ENCODE measurements around the gene ALDH8A1.
"Not testable (repeated sequence)": the region's sequence is repeated elsewhere in the genome, so short reads cannot be mapped to it uniquely, and the experiment has no call there.

Gene ALDH8A1

GRCh38 chr6:134908906-134909516 is 40.9 kb downstream of the ALDH8A1 start:
- no peak for DNase-seq

- DNase-seq = not testable (repeated sequence)
These were observed 45.2 kb downstream of the ALDH8A1 start for GRCh38 chr6:134904731-134905130.

- DNase-seq = no peak
These were observed 46.5 kb downstream of the ALDH8A1 start for GRCh38 chr6:134903448-134903847.

DNA sequence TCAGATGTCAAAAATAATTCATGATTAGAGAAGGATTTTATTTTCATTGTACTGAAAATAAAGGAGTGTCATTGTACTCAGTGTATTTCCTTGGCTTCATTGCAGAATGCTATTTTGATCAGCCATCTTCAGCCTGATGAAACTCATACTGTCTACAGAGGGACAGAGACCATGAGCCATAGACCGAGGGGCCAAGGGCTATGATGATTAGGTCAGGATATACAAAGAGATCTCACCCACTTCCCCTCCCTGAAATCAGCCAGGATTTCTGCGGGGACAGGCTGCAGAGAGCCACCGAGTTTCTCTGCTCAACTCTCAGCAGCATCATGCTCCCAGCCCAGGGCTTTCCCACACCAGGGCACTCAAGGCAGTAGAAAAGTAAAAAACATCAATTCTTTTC is 47.0 kb downstream of the ALDH8A1 start:
- DNase-seq = no peak

DNA sequence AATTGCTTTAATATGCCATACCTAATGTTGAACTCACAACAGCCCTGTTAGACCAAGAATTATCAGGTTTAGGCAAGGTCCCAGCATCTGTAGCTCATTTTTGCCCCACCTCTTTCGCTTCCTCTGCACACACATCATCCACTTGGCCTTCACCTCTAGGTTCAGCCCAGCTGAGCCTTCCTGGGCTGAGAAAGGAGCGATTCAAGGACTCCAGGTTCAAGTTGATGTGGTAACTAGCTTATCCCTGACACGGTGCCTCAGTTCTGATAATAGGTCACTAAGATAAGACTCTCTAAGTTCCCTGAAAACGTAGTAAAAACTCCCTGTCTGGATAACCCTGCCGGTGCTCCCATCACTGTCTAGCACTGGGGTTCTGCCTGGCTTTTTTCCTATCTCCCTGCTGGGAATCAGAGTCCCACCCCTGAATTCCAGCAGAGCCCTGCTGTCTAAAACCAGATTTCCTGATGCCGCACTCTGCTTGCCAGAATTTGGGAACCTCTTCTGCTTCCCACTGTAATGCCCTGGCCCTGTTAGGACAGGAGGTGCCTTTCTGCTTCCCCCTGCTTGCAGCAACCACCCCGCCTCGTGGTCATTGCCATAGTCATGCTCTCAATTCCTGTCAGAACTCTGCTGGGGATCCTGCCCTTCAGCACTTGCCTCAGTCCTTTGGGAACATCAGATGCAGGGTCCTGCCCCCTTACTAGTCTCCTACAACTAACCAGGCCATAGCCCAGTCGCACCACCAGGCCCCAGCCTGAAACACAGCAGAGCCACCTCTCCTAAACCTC is 47.6 kb downstream of the ALDH8A1 start:
- DNase-seq = no peak

GRCh38 chr6:134898575-134898974 is 51.3 kb downstream of the ALDH8A1 start:
- no peak for DNase-seq

GRCh38 chr6:134898166-134898565 is 51.7 kb downstream of the ALDH8A1 start:
- not testable (repeated sequence) for DNase-seq

- no peak for DNase-seq
These were observed 53.0 kb downstream of the ALDH8A1 start for GRCh38 chr6:134896910-134897309.

DNA sequence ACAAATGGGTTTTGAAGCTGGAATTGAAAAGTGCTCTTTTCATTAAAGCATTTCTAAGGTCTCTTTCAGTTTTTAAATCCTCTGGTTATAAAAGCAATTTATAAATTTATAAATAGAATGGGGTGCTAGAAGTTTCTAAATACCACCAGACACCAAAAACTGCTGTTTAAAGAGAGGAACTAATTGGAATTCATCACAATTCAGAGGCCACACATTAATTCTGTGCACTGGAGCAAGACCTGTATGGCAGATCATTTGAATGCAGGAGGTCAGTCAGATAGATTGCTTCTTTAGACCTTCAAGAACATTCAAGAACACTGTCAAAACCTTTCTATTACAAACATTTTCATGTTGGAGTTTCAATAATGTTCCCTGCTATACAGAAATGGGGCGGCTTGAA is 55.1 kb downstream of the ALDH8A1 start:
- no peak for DNase-seq

DNA sequence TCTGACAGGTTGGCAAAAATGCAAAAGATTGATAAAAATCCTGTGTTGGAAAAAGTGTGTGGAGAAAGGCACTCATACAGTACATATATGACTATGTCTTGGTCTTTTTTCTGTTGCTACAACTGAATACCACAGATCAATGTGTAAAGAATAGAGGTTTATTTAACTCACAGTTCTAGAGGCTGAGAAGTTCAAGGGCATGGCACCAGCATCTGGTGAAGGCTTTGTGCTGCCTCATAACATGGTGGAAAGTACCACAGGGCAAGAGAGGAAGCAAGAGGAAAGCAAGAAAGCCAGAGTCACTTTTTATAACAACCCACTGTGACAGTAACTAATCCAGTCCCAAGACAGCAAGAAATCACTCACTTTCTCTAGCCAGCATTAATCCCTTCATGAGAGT is 57.5 kb downstream of the ALDH8A1 start:
- DNase-seq = no peak

DNA sequence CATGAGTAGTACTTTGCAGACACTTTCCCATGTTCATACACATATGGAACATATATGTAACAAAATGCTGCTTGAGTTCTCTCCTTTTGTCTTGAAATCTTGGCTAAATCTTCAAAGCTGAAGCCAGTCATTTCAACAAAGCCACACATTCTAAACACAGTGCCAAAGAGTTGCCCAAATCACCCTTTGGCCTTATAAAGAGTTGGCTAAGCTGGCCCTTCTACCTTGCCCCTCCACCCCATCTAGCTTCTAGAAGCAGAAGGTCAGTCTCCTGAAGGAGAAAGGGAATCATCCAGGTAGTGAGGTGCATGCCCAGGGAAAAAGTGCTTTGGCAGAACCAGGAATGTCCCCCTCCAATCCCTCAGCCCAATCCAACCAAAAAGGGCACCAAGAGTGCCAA is 58.3 kb downstream of the ALDH8A1 start:
- no peak for DNase-seq

GRCh38 chr6:134888316-134888715 is 61.6 kb downstream of the ALDH8A1 start:
- no peak for DNase-seq

- no peak for DNase-seq
These were observed 65.1 kb downstream of the ALDH8A1 start for GRCh38 chr6:134884752-134885151.

GRCh38 chr6:134883314-134883713 is 66.6 kb downstream of the ALDH8A1 start:
- no peak for DNase-seq

DNA sequence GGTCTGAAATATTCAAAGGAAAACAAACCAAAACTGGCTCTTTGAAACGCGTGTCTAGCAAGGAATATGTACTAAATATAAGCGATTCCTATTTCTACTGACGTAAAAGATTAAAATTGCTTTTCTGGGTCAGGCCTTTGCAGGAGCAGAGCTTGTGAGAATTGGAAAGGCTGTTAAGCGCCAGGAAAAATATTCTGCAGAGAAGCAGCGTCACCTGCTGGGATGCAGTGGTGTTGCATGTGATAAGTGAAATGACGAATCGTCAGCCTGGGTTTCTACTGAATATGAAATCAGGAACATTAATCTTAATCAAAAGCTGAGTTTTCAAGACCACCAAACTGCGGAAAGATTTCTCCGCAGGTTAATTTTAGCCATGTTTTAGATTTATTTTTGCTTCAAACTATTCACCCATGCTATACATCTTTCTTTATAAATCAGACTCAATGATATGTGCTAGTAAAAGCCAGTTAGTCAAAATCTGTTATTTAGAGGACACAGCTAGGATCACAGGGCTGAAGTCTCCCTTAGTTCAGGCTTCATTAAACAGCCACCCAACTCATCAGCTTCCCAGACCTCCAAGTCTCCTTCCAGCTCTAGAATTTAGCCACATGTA is 67.4 kb downstream of the ALDH8A1 start:
- DNase-seq = peak; percentile 5

- no peak for DNase-seq
These were observed 69.3 kb downstream of the ALDH8A1 start for GRCh38 chr6:134880487-134881190.

DNA sequence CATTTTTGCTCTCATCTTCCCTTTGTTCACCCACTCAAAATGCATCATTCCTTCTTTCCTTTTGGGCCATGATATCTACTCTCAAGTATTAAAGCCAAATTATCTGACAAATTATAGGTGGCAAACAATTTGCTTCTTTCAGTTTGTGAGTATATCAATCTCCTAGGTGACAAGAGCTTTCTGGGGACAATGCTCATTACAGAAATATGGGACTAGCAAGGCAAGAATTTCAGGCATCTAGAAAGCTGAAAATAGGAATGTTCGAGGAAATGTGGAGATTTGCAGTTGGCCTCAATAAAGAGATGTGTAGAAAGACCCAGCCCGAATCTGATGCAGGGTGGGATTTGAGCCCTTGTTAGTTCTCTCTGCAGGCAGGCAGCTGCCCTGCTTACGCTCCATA is 71.8 kb downstream of the ALDH8A1 start:
- no peak for DNase-seq

DNA sequence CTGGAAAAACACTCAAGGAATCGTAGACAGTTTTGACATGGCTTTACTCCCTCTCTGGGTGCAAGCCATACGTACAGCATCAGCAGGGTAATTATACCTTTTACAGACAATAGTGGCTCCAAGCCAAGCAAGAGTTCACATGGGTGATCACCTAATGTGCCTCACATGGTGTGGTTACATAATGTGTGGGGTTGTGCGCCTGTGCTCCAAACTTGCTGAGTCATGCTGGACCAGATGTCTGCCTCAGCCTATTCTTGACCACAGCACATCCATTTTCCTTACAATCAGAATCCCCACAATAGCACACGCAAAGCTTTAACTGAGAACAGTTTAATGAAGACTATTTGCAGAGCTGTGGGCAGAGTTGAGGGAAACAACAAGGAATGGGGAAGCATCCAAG is 74.5 kb downstream of the ALDH8A1 start:
- DNase-seq = no peak

GRCh38 chr6:134873500-134874388 is 76.2 kb downstream of the ALDH8A1 start:
- DNase-seq = no peak

GRCh38 chr6:134870677-134871498 is 79.0 kb downstream of the ALDH8A1 start:
- DNase-seq = no peak

DNA sequence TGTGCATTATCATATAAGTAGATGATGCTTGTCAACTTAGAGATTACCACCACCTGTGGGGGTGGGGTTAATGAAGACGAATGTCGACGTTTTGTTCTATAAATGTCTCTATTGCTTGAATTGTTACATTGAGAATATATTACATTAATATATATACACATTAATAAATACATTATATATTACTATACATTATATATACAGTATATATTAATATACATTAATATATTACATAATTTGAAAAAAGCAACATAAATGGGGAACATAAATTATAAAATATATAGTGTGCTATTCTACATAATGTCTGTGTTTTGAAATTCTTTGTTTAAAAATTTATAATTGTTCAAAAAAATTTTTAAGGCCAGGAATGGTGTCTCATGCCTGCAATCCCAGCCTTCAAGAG is 81.1 kb downstream of the ALDH8A1 start:
- DNase-seq = no peak

Measured in NK-92 treated with Interleukin-12 subunit alpha and Interleukin-12 subunit beta, amount 100 ng/mL, for 24 hours (cell line).